PC-9 (cell line): ENCODE data around the gene ADAMTSL1. TPM values are rescaled to one million over a fixed set of nuclear protein-coding genes. Genes with fewer than 3 reads are reported as not detected.

Source experiments
- BruUV-seq: library from RNA; stranded (reverse); fragments of 400-500 nt; replicated peaks from 2 replicates; lab custom pipeline; 2021; lab: Mats Ljungman, UMichigan
- CTCF ChIA-PET: fragments of 300-600 bp; sonication (Branson Sonifier 250); formaldehyde crosslinking; loops from one replicate; lab custom pipeline; 2022; ENCODE audit warnings: antibody characterized with exemption; lab: Charles Lee
- POLR2A ChIA-PET: fragments of 300-600 bp; sonication (Branson Sonifier 250); formaldehyde crosslinking; loops from one replicate; lab custom pipeline; 2022; ENCODE audit warnings: antibody characterized with exemption; ENCODE audit not compliant: unreplicated experiment; lab: Charles Lee
- DNase-seq, 2 experiments: peaks; one replicate each; pipeline versions ENCODE4 v3.0.0 to v3.0.0-alpha.2; 2015 to 2022; ENCODE audit warnings: mixed read lengths in 1 of 2
- H2AFZ ChIP-seq: fragments of 200-600 bp; sonication (generic); 2 replicates; pipeline ENCODE4 v1.8.1; 2017; ENCODE audit warnings: antibody characterized with exemption
- H3F3A ChIP-seq: fragments of 200-600 bp; sonication (generic); 2 replicates; pipeline ENCODE4 v1.8.1; 2017; ENCODE audit warnings: antibody characterized with exemption, mild to moderate bottlenecking, low read depth; ENCODE audit not compliant: insufficient read depth
- H3K27ac ChIP-seq: fragments of 200-600 bp; sonication (generic); 2 replicates; pipeline ENCODE4 v1.6.1; 2016; ENCODE audit warnings: mixed run types
- H3K27me3 ChIP-seq: fragments of 200-600 bp; sonication (generic); 2 replicates; pipeline ENCODE4 v1.6.1; 2016; ENCODE audit warnings: low read depth, mixed run types; ENCODE audit not compliant: insufficient read depth
- H3K36me3 ChIP-seq: fragments of 200-600 bp; sonication (generic); 2 replicates; pipeline ENCODE4 v1.6.1; 2016; ENCODE audit warnings: low read depth, mixed run types
- H3K4me1 ChIP-seq: fragments of 200-600 bp; sonication (generic); replicated peaks from 2 replicates; pipeline ENCODE4 v1.6.1; 2016; ENCODE audit warnings: mixed run types; ENCODE audit not compliant: insufficient read depth
- H3K4me2 ChIP-seq: fragments of 200-600 bp; sonication (generic); 2 replicates; pipeline ENCODE4 v1.6.1; 2017; ENCODE audit warnings: mixed run types
- H3K4me3 ChIP-seq: fragments of 200-600 bp; sonication (generic); 2 replicates; pipeline ENCODE4 v1.6.1; 2016; ENCODE audit warnings: mixed run types
- H3K79me2 ChIP-seq: fragments of 200-600 bp; sonication (generic); 2 replicates; pipeline ENCODE4 v1.6.1; 2017; ENCODE audit warnings: low read depth, mixed run types
- H3K9me2 ChIP-seq: fragments of 200-600 bp; sonication (generic); 2 replicates; pipeline ENCODE4 v1.8.1; 2017; ENCODE audit warnings: mild to moderate bottlenecking; ENCODE audit not compliant: insufficient read depth
- H3K9me3 ChIP-seq: fragments of 200-600 bp; sonication (generic); 2 replicates; pipeline ENCODE4 v1.8.1; 2016; ENCODE audit warnings: low read depth; ENCODE audit not compliant: insufficient read depth
- H4K20me1 ChIP-seq: fragments of 200-600 bp; sonication (generic); 2 replicates; pipeline ENCODE4 v1.8.1; 2017; ENCODE audit not compliant: insufficient read depth
- CTCF ChIP-seq: fragments of 200-600 bp; sonication (generic); conservative IDR thresholded peaks from 2 replicates; pipeline ENCODE4 v1.6.1; 2017; ENCODE audit warnings: mixed run types, antibody characterized with exemption, mild to moderate bottlenecking, moderate library complexity
- EZH2 ChIP-seq: fragments of 200-600 bp; sonication (generic); IDR thresholded peaks from 2 replicates; pipeline ENCODE4 v1.8.0; 2017; ENCODE audit warnings: antibody characterized with exemption, low read depth
- intact Hi-C: fragments of 100-400 bp; cut with micrococcal nuclease; formaldehyde crosslinking; loops from one replicate; pipeline ENCODE4 v1.10.0; 2022; ENCODE audit not compliant: unreplicated experiment
- total RNA-seq: library from RNA; stranded (reverse); gene quantifications from 2 replicates; pipeline ENCODE4 v1.2.3, GENCODE V29; 2021

The ADAMTSL1 gene
- total RNA-seq, 1 experiment from 2014 or later = not detected

- H2AFZ ChIP-seq = no peak overlapping the region
- DNase-seq = no peak
- no peaks in the 10 kb centered on the region for H4K20me1 ChIP-seq
- H3K36me3 ChIP-seq = no peaks in the 10 kb centered on the region
- H3K4me2 ChIP-seq = no peak overlapping the region
- no peaks in the 10 kb centered on the region for H3K79me2 ChIP-seq
- intact Hi-C loops = no loop called here
- no peaks in the 10 kb centered on the region for H3K9me2 ChIP-seq
- no peak overlapping the region for H3K4me3 ChIP-seq
- CTCF ChIA-PET = no interaction called here
- TF ChIP-seq CTCF (no peak), EZH2 (no peak)
- no TSS peak for BruUV-seq
- H3K4me1 ChIP-seq = no peaks in the 10 kb centered on the region
- POLR2A ChIA-PET = no interaction called here
- H3K27ac ChIP-seq = no peak overlapping the region
- H3K27me3 ChIP-seq = no peaks in the 10 kb centered on the region
- H3F3A ChIP-seq = no peaks in the 10 kb centered on the region
- H3K9me3 ChIP-seq = no peaks in the 10 kb centered on the region
Measured at GRCh38 chr9:18755263-18755662, 281.3 kb downstream of the ADAMTSL1 start.

DNA sequence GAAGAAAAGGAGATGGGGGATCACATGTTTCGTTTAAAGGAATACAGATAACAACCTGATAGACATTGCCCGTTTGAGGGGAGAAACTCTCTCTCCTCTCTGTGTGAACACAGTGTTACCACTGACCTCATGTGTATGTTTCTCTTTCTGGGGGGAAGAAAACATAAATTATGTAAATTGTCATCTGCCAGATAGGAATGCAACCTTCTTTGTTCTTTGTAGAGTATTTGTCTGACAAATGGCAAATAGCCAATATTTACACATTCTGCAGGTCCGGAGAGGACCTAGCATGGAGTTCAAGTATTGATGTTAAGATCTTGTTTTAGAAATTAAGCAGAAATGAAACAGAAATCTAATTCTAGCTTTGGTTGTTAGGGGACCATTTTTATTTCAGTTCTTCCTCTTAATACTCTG, 282.8 kb downstream of the ADAMTSL1 start:
- Histone ChIP-seq H3K4me1 (no peaks in the 10 kb centered on the region), H3K9me3 (no peaks in the 10 kb centered on the region), H3K27me3 (no peaks in the 10 kb centered on the region), H4K20me1 (no peaks in the 10 kb centered on the region), H3K79me2 (no peaks in the 10 kb centered on the region), H3K36me3 (no peaks in the 10 kb centered on the region), H2AFZ (no peak overlapping the region), H3K27ac (no peak overlapping the region), H3F3A (no peaks in the 10 kb centered on the region), H3K4me2 (no peak overlapping the region), H3K9me2 (no peaks in the 10 kb centered on the region), H3K4me3 (no peak overlapping the region)
- CTCF ChIA-PET = no interaction called here
- DNase-seq = no peak
- TF ChIP-seq CTCF = no peak
- TF ChIP-seq EZH2 = no peak
- BruUV-seq = no TSS peak
- POLR2A ChIA-PET = no interaction called here
- intact Hi-C loops = no loop called here

DNA sequence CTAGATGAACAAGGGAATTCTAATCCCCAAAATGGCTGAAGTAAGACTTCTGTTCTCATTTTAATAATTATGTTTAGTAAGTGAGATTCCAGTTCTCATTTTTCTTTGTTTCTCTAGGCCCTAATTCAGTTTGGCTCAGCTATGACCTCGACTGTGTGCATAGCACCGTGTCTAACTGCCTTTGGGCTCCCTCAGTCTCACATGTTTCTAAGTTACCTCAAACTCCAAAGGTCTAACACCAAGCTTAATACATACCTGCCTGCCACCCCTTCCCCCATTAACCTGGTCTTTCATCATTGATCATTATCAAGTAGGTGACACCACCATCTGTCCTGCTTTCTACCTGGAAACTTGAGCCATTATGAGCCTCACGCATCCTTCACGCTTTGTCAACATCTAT, 285.9 kb downstream of the ADAMTSL1 start:
- Histone ChIP-seq H3K4me1 (no peaks in the 10 kb centered on the region), H2AFZ (no peak overlapping the region), H3K9me3 (no peaks in the 10 kb centered on the region), H4K20me1 (no peaks in the 10 kb centered on the region), H3K4me2 (no peak overlapping the region), H3K36me3 (no peaks in the 10 kb centered on the region), H3K27me3 (no peaks in the 10 kb centered on the region), H3K79me2 (no peaks in the 10 kb centered on the region), H3K9me2 (no peaks in the 10 kb centered on the region), H3F3A (no peaks in the 10 kb centered on the region), H3K27ac (no peak overlapping the region), H3K4me3 (no peak overlapping the region)
- no peak for DNase-seq
- ChIA-PET POLR2A (no interaction called here), CTCF (no interaction called here)
- intact Hi-C loops = no loop called here
- TF ChIP-seq EZH2 (no peak), CTCF (no peak)
- no TSS peak for BruUV-seq
